SK-N-SH (cell line): ENCODE data around the gene LTBP2.

Experiments
- CTCF ChIP-seq: fragments of 200-600 bp; sonication (generic); IDR thresholded peaks from 2 replicates; pipeline ENCODE4 v1.6.1; 2017; ENCODE audit warnings: antibody characterized with exemption, mild to moderate bottlenecking, moderate library complexity
- ELF1 ChIP-seq: IDR thresholded peaks from 2 replicates; pipeline ENCODE4 v1.4.0; 2012
- REST ChIP-seq: IDR thresholded peaks from 2 replicates; pipeline ENCODE4 v1.6.1; 2012; ENCODE audit warnings: mild to moderate bottlenecking, low read depth, low read length, moderate library complexity

GRCh38 chr14:74476607-74477006, 135.4 kb downstream of the LTBP2 start:
- TF ChIP-seq ELF1 (no peak), REST (no peak), CTCF (no peak)
